Rectal smooth muscle tissue (tissue), 1 donor: Measurements from ENCODE around the gene ZNF71.

Experiments used
- H3K27ac ChIP-seq: one replicate; pipeline ENCODE4 v1.7.0; 2013; ENCODE audit warnings: low read depth, low read length, inconsistent platforms
- H3K27me3 ChIP-seq: one replicate; pipeline ENCODE4 v1.7.0; 2013; ENCODE audit warnings: low read length; ENCODE audit not compliant: control insufficient read depth, insufficient read depth
- H3K36me3 ChIP-seq: one replicate; pipeline ENCODE4 v1.7.0; 2013; ENCODE audit warnings: low read length; ENCODE audit not compliant: control insufficient read depth, insufficient read depth
- H3K4me1 ChIP-seq: one replicate; pipeline ENCODE4 v1.7.0; 2013; ENCODE audit warnings: low read length; ENCODE audit not compliant: control insufficient read depth, insufficient read depth
- H3K4me3 ChIP-seq: one replicate; pipeline ENCODE4 v1.7.0; 2013; ENCODE audit warnings: low read length
- H3K9ac ChIP-seq: one replicate; pipeline ENCODE4 v1.7.0; 2013; ENCODE audit warnings: low read length

Gene ZNF71

DNA sequence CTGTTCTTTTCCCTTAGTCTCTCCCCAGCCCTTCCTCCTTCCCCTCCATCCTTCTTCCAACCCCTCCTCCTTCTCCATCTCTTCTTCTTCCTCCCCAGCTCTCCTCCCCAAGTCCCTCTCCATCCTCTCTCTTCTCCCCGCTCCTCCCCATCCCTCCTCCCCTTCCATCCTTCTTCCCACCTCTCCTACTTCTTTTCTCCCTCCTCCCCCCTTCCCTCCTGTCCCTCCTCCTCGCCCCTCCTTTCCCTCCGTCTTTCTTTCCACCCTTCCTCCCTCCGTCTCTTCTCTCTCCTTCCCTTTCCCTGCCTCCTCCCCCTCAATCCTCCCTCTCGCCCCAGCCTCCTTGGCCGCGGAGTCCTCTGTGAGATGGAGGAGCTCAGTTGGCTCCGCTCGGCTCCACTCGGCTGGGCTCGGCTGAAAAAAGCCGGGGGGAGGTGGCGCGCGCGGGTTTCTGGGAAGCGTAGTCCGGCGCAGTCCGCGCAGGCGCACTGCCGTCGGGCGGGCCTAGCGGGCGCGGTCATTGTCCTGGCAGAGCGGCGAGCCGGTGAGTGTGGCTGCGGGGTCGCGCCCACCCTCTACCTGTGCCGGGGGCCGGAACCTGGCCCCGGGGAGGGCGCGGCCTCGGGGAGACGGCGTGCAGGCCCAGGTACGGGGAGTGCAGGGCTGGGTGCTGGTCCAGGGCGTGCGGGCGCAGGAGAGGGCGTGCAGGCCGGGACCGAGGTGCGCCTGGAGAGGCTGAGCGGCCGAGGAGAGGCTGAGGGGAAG is at the start of gene ZNF71:
TSS of gene ZNF71 (plus strand) at position 520 of the 765 bp plus-strand sequence. CDS start 6,257 bp downstream, outside the sequence.
- Histone ChIP-seq H3K27me3 (no peaks in the 10 kb centered on the region), H3K36me3 (peaks cover 2% of the 10 kb centered on the region), H3K27ac (peak within 1 kb of the TSS; percentile 77), H3K9ac (peak within 1 kb of the TSS; percentile 95), H3K4me1 (peaks cover 8% of the 10 kb centered on the region), H3K4me3 (peak within 1 kb of the TSS; percentile 93)

DNA sequence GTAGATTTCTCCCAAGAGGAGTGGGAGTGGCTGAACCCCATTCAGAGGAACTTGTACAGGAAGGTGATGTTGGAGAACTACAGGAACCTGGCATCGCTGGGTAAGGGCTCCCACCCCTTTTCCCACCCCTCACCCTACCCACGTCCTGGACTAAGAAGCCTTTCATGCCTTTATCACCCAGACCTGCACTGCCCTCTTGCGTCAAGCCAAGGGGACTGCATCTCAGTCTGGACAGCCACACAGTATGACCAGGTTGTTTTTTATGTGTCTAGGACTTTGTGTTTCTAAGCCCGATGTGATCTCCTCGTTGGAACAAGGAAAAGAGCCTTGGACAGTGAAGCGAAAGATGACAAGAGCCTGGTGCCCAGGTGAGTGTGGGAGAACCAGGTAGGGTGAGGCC is 47.6 kb upstream of the ZNF71 start:
- peaks cover 27% of the 10 kb centered on the region for H3K36me3 ChIP-seq

DNA sequence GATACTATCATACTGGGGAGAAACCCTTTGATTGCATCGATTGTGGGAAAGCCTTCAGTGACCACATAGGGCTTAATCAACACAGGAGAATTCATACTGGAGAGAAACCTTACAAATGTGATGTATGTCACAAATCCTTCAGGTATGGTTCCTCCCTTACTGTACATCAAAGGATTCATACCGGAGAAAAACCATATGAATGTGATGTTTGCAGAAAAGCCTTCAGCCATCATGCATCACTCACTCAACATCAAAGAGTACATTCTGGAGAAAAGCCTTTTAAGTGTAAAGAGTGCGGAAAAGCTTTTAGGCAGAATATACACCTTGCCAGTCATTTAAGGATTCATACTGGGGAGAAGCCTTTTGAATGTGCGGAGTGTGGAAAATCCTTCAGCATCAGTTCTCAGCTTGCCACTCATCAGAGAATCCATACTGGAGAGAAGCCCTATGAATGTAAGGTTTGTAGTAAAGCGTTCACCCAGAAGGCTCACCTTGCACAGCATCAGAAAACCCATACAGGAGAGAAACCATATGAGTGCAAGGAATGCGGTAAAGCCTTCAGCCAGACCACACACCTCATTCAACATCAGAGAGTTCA is 40.7 kb upstream of the ZNF71 start:
- Histone ChIP-seq H3K27me3 (no peaks in the 10 kb centered on the region), H3K9ac (no peak overlapping the region), H3K36me3 (peaks cover 36% of the 10 kb centered on the region), H3K27ac (no peak overlapping the region), H3K4me3 (peak overlapping the region; percentile 43), H3K4me1 (no peaks in the 10 kb centered on the region)

More for the DNA sequence above, 47.6 kb upstream of the ZNF71 start:
- Histone ChIP-seq H3K9ac (no peak overlapping the region), H3K4me3 (no peak overlapping the region), H3K4me1 (no peaks in the 10 kb centered on the region), H3K27ac (no peak overlapping the region), H3K27me3 (no peaks in the 10 kb centered on the region)

DNA sequence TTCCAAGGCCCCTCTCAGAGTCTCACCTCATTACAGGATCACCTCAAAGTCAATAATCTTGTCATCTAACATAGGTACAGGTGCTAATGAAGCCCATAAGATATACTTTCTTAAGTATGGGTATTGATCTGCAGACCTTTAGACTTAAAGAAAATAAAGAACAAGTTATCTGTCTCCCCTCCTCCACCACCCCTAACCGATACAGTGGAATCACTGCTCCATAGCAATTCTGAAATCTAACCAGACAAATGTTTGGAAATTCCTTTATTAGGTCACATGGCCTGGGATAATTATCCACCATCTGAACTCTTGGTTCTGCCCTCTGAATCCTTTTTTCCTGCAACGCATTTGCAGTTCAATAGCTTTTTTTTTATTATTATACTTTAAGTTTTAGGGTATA is 32.3 kb upstream of the ZNF71 start:
- Histone ChIP-seq H3K4me3 (no peak overlapping the region), H3K4me1 (no peaks in the 10 kb centered on the region)

DNA sequence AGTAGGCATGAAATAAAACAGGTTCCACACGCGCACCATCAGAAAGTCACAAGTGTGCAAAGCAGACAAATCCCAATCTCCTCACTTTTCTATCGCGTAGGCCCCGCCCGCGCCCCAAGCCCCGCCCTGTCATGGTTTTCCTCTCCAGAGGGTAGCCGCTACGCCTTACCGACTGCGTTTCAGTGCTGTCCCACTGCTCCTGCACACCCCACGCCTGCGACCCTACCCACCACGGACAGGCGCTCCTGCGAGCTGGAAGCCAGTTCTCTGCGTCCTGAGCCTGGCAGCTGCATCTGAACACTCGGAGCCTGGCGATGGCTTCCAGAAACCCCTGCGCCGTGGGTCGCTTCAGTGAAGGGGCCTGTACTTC is 28.2 kb upstream of the ZNF71 start:
- Histone ChIP-seq H3K27ac (peak overlapping the region; percentile 85), H3K4me3 (peak overlapping the region; percentile 88), H3K36me3 (peaks cover 7% of the 10 kb centered on the region), H3K27me3 (no peaks in the 10 kb centered on the region), H3K4me1 (peaks cover 4% of the 10 kb centered on the region), H3K9ac (peak overlapping the region; percentile 76)

More for the DNA sequence above, 32.3 kb upstream of the ZNF71 start:
- no peaks in the 10 kb centered on the region for H3K36me3 ChIP-seq
- H3K27ac ChIP-seq = no peak overlapping the region
- H3K27me3 ChIP-seq = no peaks in the 10 kb centered on the region
- H3K9ac ChIP-seq = no peak overlapping the region

DNA sequence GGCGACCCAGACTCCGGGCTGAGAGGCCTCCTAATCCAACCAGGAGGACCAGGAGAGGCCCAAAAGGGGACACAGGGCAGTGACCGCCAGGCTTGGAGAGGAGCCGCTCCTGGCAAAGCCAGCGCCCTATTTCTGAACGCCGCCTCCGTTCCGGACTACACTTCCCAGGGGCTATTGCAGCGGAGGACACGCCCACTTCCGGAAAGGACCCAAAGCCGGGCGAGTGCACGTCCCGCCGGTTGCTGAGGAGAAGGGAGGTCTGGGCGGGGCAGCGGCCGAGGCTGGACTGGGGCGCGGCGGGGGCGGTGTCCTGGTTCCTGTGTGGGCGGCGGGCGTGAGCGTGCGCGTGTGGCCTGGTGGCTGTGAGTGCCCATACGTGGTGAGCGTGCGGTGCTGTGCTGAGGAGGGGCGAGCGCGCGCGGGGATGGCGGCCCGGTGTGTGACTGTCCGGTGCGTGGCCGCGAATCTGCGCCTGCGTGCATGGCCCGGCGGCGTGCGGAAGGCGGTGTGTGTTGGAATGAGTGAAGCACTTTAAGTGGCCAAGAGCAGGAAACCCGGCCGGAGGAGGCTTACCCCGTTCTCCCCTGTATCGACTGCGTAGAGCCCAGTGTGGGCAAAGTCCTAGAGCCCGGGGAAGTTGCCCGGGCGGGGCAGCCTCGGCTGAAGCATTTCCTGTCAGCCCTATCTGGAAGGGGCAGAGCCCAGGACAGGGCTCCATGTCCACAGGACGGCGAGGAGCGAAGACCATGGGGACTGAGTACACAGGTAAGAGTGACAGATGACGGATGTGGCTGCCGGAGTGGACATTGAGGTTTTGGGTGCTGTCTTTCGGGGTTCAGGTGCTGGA is 27.6 kb upstream of the ZNF71 start, which contains the start of gene ZNF470:
TSS of gene ZNF470 (plus strand) at position 195 of the 847 bp plus-strand sequence. CDS start 2,844 bp downstream, outside the sequence.
- Histone ChIP-seq H3K36me3 (peaks cover 7% of the 10 kb centered on the region), H3K27ac (peak within 1 kb of the TSS; percentile 85), H3K9ac (peak within 1 kb of the TSS; percentile 76)

DNA sequence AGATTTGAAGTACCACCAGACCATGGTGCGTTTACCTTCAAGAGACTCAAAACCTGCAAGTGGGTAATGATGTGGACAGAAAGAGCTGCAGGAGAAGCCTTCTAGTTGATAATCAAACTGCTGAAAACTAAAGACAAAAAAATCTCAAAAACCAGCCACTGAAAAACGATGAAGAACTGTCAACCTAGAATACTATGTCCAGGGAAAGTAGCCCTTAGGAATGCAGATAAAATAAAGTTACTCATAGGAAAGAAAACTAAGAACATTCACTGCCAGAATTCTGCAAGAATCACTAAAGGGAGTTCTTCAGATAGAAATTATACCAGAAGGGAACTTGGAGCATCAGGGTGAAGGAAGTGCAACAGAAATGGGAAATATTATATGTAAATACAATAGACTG is 22.5 kb upstream of the ZNF71 start:
- Histone ChIP-seq H3K4me1 (peaks cover 4% of the 10 kb centered on the region), H3K4me3 (no peak overlapping the region), H3K27ac (no peak overlapping the region), H3K36me3 (peaks cover 17% of the 10 kb centered on the region), H3K9ac (no peak overlapping the region), H3K27me3 (no peaks in the 10 kb centered on the region)

More for the DNA sequence above, 27.6 kb upstream of the ZNF71 start, which contains the start of gene ZNF470:
- no peaks in the 10 kb centered on the region for H3K27me3 ChIP-seq
- peak within 1 kb of the TSS; percentile 88 for H3K4me3 ChIP-seq
- H3K4me1 ChIP-seq = peaks cover 4% of the 10 kb centered on the region

DNA sequence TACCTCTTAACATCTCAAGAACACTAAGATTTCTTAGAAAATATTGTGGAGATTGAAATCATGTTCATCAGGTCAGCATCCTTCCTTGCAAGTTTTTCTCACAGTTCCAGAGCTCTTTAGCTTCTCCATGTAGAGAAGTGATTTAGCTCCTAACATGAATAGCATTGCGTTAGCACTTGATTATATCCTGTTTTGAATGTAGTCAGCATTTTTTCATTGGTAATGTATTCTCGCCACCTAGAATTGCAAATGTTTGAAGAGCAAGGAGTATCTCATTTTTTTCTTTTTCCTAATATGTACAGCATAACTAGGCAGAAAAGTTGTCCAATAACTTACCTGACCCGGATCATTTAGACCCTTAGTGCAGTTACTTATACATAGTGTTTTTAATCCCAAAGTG is 21.2 kb upstream of the ZNF71 start:
- Histone ChIP-seq H3K4me3 (no peak overlapping the region), H3K36me3 (peaks cover 17% of the 10 kb centered on the region), H3K9ac (no peak overlapping the region), H3K27me3 (no peaks in the 10 kb centered on the region), H3K4me1 (no peaks in the 10 kb centered on the region), H3K27ac (no peak overlapping the region)

DNA sequence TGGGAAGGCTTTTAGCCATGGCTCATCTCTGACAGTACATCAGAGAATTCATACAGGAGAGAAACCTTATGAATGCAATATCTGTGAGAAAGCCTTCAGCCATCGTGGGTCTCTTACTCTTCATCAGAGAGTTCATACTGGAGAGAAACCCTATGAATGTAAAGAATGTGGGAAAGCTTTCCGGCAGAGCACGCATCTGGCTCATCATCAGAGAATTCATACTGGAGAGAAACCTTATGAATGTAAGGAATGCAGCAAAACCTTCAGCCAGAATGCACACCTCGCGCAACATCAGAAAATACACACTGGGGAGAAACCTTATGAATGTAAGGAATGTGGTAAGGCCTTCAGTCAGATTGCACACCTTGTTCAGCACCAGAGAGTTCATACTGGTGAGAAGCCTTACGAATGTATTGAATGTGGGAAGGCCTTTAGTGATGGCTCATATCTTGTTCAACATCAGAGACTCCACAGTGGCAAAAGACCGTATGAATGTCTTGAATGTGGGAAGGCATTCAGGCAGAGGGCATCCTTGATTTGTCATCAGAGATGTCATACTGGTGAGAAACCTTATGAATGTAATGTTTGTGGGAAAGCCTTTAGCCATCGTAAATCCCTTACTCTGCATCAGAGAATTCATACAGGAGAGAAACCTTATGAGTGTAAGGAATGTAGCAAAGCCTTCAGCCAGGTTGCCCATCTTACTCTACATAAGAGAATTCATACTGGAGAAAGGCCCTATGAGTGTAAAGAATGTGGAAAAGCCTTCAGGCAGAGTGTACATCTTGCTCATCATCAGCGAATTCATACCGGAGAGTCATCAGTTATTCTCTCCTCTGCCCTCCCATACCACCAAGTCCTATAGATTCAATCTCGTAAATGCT is 17.1 kb upstream of the ZNF71 start:
- no peaks in the 10 kb centered on the region for H3K4me1 ChIP-seq
- H3K27me3 ChIP-seq = no peaks in the 10 kb centered on the region
- H3K27ac ChIP-seq = no peak overlapping the region
- no peak overlapping the region for H3K9ac ChIP-seq
- H3K36me3 ChIP-seq = peaks cover 9% of the 10 kb centered on the region
- peak overlapping the region; percentile 1 for H3K4me3 ChIP-seq

DNA sequence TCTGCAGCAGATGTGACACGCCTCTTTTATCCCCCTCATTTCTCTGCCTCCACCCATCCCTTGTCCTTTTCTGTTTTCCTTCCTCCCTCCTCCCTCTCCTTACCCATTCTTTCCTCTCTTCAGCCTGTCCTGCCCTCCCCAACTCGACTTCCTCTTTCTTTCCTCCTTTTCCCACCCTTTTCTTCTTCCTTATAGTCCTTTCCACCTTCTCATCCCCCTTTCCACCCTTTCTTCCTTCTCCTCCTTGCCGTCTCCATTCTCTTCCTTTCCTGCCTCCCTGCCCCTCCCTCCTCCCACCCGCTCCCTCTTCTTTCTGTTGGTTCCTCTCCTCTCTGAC is 688 bp upstream of the ZNF71 start:
- Histone ChIP-seq H3K9ac (peak overlapping the region; percentile 49), H3K4me1 (peaks cover 8% of the 10 kb centered on the region), H3K27ac (no peak overlapping the region), H3K36me3 (peaks cover 2% of the 10 kb centered on the region), H3K27me3 (no peaks in the 10 kb centered on the region), H3K4me3 (peak overlapping the region; percentile 93)

DNA sequence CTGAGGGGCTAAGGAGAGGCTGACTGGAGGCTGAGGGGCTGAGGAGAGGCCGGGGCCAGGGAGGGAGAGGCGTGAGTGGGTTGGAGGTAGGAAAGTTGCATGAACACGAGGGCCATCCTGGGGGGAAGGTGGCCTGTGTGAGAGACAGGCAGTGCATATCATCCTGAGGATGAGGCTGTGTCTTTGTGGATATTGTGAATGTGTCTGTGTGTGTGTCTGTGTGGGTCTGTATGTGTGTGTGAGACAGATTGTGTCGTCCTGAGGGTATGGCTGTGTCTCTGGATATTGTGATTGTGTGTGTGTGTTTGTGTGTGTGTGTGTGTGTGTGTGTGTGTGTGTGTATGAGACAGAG is 422 bp downstream of the ZNF71 start:
- H3K36me3 ChIP-seq = peaks cover 2% of the 10 kb centered on the region
- H3K4me1 ChIP-seq = peaks cover 8% of the 10 kb centered on the region
- H3K27ac ChIP-seq = peak overlapping the region; percentile 21
- H3K4me3 ChIP-seq = peak overlapping the region; percentile 93
- no peaks in the 10 kb centered on the region for H3K27me3 ChIP-seq
- peak overlapping the region; percentile 95 for H3K9ac ChIP-seq
